HepG2 (cell line): Measurements from ENCODE around the gene ETHE1. TPM values are rescaled to one million over a fixed set of nuclear protein-coding genes. Genes with fewer than 3 reads are reported as not detected.

Source experiments
- ATF7-NPFF ChIP-seq: sonication (generic); formaldehyde crosslinking; IDR thresholded peaks from 2 replicates; pipeline ENCODE4 v1.8.1; 2023; ENCODE audit warnings: mild to moderate bottlenecking, low read depth, missing genetic modification reagents, moderate library complexity
- CBX5 ChIP-seq: sonication (generic); formaldehyde crosslinking; IDR thresholded peaks from 2 replicates; pipeline ENCODE4 v1.4.0; 2020; ENCODE audit warnings: missing genetic modification reagents, borderline replicate concordance
- ELF4 ChIP-seq: sonication (generic); formaldehyde crosslinking; IDR thresholded peaks from 2 replicates; pipeline ENCODE4 v1.5.0; 2020; ENCODE audit warnings: missing genetic modification reagents, mild to moderate bottlenecking, moderate library complexity, borderline replicate concordance
- MAFF ChIP-seq: IDR thresholded peaks from 2 replicates; pipeline ENCODE4 v1.6.1; 2011; ENCODE audit warnings: low read depth, low read length, improper control_type of control experiment
- MBD4 ChIP-seq: IDR thresholded peaks from 2 replicates; pipeline ENCODE4 v1.6.1; 2012; ENCODE audit warnings: low read length, inconsistent platforms, borderline replicate concordance
- POLR2A ChIP-seq, 2 experiments: IDR thresholded peaks; 2 replicates each; pipeline ENCODE4 v1.6.1; 2011; ENCODE audit warnings: low read depth in 2 of 2, low read length in 2 of 2, mild to moderate bottlenecking in 1 of 2, moderate library complexity in 1 of 2; ENCODE audit not compliant: insufficient read depth in 1 of 2
- POLR2G ChIP-seq: fragments of 200-400 bp; formaldehyde crosslinking; IDR thresholded peaks from 2 replicates; pipeline ENCODE4 v1.6.1; 2018; ENCODE audit warnings: mild to moderate bottlenecking, low read depth, low read length, moderate library complexity
- RFX3 ChIP-seq: IDR thresholded peaks from 2 replicates; pipeline ENCODE4 v1.6.1; 2016; ENCODE audit warnings: missing biosample characterization, missing genetic modification reagents
- SAP130 ChIP-seq: IDR thresholded peaks from 2 replicates; pipeline ENCODE4 v1.6.1; 2016; ENCODE audit warnings: low read depth
- SRY ChIP-seq: sonication (generic); formaldehyde crosslinking; IDR thresholded peaks from 2 replicates; pipeline ENCODE4 v1.8.0; 2022; ENCODE audit warnings: mild to moderate bottlenecking, missing genetic modification reagents
- ZFP36L2 ChIP-seq: sonication (generic); formaldehyde crosslinking; IDR thresholded peaks from 2 replicates; pipeline ENCODE4 v1.4.0; 2020; ENCODE audit warnings: missing genetic modification reagents
- ZFP90 ChIP-seq: sonication (generic); formaldehyde crosslinking; IDR thresholded peaks from 2 replicates; pipeline ENCODE4 v1.8.0; 2022; ENCODE audit warnings: missing genetic modification reagents, mild to moderate bottlenecking, inconsistent platforms, borderline replicate concordance
- ZIK1 ChIP-seq: sonication (generic); formaldehyde crosslinking; IDR thresholded peaks from 2 replicates; pipeline ENCODE4 v1.5.0; 2020; ENCODE audit warnings: mild to moderate bottlenecking, low read depth, missing genetic modification reagents, borderline replicate concordance
- ZNF10 ChIP-seq: sonication (generic); formaldehyde crosslinking; IDR thresholded peaks from 2 replicates; pipeline ENCODE4 v1.4.0; 2020; ENCODE audit warnings: mild to moderate bottlenecking, low read depth, missing genetic modification reagents, borderline replicate concordance
- ZNF205 ChIP-seq: IDR thresholded peaks from 2 replicates; pipeline ENCODE4 v1.6.1; 2018; ENCODE audit warnings: missing biosample characterization, missing genetic modification reagents
- ZNF292 ChIP-seq: sonication (generic); formaldehyde crosslinking; IDR thresholded peaks from 2 replicates; pipeline ENCODE4 v1.8.1; 2022; ENCODE audit warnings: mild to moderate bottlenecking, low read depth, missing genetic modification reagents, borderline replicate concordance
- ZNF331 ChIP-seq: sonication (generic); formaldehyde crosslinking; IDR thresholded peaks from 2 replicates; pipeline ENCODE4 v1.4.0; 2020; ENCODE audit warnings: missing genetic modification reagents
- ZNF441 ChIP-seq: sonication (generic); formaldehyde crosslinking; IDR thresholded peaks from 2 replicates; pipeline ENCODE4 v1.7.0; 2021; ENCODE audit warnings: missing genetic modification reagents, borderline replicate concordance
- ZNF883 ChIP-seq: sonication (generic); formaldehyde crosslinking; IDR thresholded peaks from 2 replicates; pipeline ENCODE4 v1.5.1; 2020; ENCODE audit warnings: mild to moderate bottlenecking, missing genetic modification reagents; ENCODE audit errors: not compliant biosample characterization
- polyA plus RNA-seq, 8 experiments: library from polyadenylated mRNA; depleted of rRNA in 3 of 8; stranded (reverse) in 7 of 8; unstranded in 1 of 8; fragments of >200 nt; fragmentation: Illumina TruSeq in 4 of 8; extraction: Trizol in 4 of 8; gene quantifications; 2 replicates each; pipeline versions ENCODE4 v1.2.1 to v1.2.3, GENCODE V29; 2011 to 2016; ENCODE audit warnings: low read depth in 4 of 8, missing spikeins in 1 of 8, mixed read lengths in 1 of 8; ENCODE audit not compliant: insufficient read depth in 1 of 8
- total RNA-seq, 5 experiments: library from RNA; depleted of rRNA; stranded (reverse); fragments of >200 nt; fragmentation: Illumina TruSeq; extraction: Trizol; gene quantifications; 2 replicates each; pipeline ENCODE4 v1.2.3, GENCODE V29; 2016; ENCODE audit warnings: low read depth in 1 of 5
- TF ChIP-seq, protein P1 (sequence below): sonication (generic); formaldehyde crosslinking; IDR thresholded peaks from 2 replicates; pipeline ENCODE4 v1.4.0; 2020; ENCODE audit warnings: missing genetic modification reagents
- TF ChIP-seq, protein P2 (sequence below): sonication (generic); formaldehyde crosslinking; IDR thresholded peaks from 2 replicates; pipeline ENCODE4 v1.9.0; 2021; ENCODE audit warnings: missing genetic modification reagents, mild to moderate bottlenecking, borderline replicate concordance
- TF ChIP-seq, protein P3 (sequence below): IDR thresholded peaks from 2 replicates; pipeline ENCODE4 v1.6.1; 2012; ENCODE audit warnings: inconsistent platforms

Gene ETHE1
- total and polyA plus RNA-seq, 2 of the 13 experiments (the other 11 are each of a cell fraction or from before 2014, with no cell fraction given) = 32.5 to 58.4 TPM

DNA sequence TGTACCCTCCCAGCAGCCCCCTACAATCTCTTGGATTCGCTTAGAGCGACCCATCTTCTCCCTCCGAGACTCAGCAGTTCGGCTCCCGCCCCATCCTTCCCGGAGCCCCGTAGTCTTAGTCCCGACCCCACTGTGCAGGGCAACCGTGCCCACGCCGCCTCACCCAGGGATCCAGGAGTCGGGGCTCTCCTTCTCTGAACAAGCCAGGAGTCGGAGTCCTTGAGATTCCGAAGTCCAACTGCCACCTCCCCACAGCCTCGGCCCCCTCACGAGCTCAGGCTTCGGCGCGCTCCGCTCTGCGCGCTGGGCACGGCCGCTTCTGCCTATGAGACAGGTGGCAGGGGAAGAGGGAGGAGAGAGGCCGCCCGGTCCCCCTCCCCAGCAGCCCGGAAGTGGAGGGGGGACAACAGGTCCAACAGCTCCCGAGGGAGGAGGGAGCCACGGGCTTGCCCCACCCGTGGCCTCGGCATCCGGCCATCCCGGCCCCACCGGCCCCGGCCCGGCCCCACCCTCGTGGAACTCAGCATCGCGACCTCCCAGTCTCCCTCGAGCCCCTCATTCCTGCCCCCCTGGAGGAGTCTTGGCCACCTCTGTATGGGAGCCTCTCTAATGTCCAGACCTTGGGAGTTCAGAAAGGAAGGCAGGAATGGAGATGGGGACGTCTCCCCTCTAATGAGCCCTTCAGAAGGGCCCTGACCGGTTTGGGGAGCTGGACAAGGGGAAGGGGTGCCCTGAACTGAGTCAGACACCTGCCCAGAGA, 22.4 kb downstream of the ETHE1 start, which contains the start of gene PHLDB3 (continued):
- TF ChIP-seq, protein P1, sequence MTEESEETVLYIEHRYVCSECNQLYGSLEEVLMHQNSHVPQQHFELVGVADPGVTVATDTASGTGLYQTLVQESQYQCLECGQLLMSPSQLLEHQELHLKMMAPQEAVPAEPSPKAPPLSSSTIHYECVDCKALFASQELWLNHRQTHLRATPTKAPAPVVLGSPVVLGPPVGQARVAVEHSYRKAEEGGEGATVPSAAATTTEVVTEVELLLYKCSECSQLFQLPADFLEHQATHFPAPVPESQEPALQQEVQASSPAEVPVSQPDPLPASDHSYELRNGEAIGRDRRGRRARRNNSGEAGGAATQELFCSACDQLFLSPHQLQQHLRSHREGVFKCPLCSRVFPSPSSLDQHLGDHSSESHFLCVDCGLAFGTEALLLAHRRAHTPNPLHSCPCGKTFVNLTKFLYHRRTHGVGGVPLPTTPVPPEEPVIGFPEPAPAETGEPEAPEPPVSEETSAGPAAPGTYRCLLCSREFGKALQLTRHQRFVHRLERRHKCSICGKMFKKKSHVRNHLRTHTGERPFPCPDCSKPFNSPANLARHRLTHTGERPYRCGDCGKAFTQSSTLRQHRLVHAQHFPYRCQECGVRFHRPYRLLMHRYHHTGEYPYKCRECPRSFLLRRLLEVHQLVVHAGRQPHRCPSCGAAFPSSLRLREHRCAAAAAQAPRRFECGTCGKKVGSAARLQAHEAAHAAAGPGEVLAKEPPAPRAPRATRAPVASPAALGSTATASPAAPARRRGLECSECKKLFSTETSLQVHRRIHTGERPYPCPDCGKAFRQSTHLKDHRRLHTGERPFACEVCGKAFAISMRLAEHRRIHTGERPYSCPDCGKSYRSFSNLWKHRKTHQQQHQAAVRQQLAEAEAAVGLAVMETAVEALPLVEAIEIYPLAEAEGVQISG (CRISPR knock-in tag) = peak; percentile 16; the same call in 1 of the 2 replicates
- TF ChIP-seq ZFP36L2 (CRISPR knock-in tag) (no peak), MAFF (no peak), POLR2G (peak; percentile 62), POLR2A (IDR thresholded peaks at IDR 0.05; ENCODE audit: insufficient read depth in 1 of 2, low read depth in 2 of 2, low read length in 2 of 2) (peak; percentile 30 to 74; a peak in 2 of 4 replicates), ZNF205 (no peak), MBD4 (no peak), RFX3 (CRISPR knock-in tag) (no peak), ZNF10 (no peak), ZNF292 (CRISPR knock-in tag) (no peak), CBX5 (CRISPR knock-in tag) (no peak), ZFP90 (CRISPR knock-in tag) (no peak), SRY (0 out of 2 replicates have a peak, but pooled peaks have one; percentile 49), ZNF331 (CRISPR knock-in tag) (no peak; the same call in 1 of the 2 replicates), ZNF883 (no peak), ELF4 (CRISPR knock-in tag) (0 out of 2 replicates have a peak, but pooled peaks have one; percentile 51), ATF7-NPFF (CRISPR knock-in tag) (0 out of 2 replicates have a peak, but pooled peaks have one; percentile 26), ZNF441 (CRISPR knock-in tag) (no peak), ZIK1 (CRISPR knock-in tag) (no peak), SAP130 (peak; percentile 65)
- TF ChIP-seq, protein P2, sequence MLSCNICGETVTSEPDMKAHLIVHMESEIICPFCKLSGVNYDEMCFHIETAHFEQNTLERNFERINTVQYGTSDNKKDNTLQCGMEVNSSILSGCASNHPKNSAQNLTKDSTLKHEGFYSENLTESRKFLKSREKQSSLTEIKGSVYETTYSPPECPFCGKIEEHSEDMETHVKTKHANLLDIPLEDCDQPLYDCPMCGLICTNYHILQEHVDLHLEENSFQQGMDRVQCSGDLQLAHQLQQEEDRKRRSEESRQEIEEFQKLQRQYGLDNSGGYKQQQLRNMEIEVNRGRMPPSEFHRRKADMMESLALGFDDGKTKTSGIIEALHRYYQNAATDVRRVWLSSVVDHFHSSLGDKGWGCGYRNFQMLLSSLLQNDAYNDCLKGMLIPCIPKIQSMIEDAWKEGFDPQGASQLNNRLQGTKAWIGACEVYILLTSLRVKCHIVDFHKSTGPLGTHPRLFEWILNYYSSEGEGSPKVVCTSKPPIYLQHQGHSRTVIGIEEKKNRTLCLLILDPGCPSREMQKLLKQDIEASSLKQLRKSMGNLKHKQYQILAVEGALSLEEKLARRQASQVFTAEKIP = no peak
- TF ChIP-seq, protein P3, sequence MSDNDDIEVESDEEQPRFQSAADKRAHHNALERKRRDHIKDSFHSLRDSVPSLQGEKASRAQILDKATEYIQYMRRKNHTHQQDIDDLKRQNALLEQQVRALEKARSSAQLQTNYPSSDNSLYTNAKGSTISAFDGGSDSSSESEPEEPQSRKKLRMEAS = peak; percentile 8; the same call in 1 of the 2 replicates
